ENCODE measurements around the gene MTRF1L. TPM values are rescaled to one million over a fixed set of nuclear protein-coding genes. Genes with fewer than 3 reads are reported as not detected.

The MTRF1L gene, protein sequence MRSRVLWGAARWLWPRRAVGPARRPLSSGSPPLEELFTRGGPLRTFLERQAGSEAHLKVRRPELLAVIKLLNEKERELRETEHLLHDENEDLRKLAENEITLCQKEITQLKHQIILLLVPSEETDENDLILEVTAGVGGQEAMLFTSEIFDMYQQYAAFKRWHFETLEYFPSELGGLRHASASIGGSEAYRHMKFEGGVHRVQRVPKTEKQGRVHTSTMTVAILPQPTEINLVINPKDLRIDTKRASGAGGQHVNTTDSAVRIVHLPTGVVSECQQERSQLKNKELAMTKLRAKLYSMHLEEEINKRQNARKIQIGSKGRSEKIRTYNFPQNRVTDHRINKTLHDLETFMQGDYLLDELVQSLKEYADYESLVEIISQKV
- 13.5 and 15.1 TPM in 2 replicates for total RNA-seq

DNA sequence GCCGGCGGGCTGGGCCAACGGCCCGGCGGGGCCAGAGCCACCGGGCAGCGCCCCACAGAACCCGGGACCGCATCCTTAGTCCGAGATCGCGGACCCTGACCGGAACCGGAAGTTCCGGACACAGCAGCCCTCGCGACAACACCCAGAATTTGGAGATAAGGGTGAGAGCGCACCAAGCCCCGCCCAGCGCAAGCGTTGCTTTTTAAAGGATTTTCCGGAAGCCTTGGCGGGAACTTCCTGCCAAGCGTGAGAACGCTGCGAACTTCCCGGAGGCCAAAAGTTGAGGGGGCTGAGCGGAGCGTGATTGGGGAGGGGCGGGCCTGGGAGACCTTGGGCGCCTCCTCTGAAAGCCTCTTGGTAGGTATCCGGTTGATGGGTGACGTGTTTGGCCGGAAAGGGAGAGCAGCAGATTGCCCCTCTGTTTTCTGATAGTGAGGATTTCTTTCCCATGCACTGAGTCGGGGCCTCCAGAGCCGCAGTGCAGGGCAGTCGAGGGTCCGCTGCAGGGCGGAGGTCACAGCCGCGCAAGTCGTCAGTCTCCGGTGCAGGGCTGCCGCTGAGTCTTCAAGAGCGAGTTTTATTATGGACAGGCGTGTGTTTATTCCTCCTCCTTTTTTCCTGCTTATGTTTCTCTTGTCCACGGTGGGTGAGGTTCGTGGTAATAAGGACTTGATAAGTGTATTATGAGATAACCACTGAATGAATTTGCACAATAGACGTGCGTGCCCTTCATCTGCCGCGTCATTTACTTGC is at the start of gene MTRF1L:
TSS of gene MTRF1L (minus strand) at position 97 of the 753 bp plus-strand sequence. CDS start at position 73, 24 bp downstream.
- DNase-seq (ENCODE audit: low read depth in 2 of 2), result peak; percentile 88 to 96

DNA sequence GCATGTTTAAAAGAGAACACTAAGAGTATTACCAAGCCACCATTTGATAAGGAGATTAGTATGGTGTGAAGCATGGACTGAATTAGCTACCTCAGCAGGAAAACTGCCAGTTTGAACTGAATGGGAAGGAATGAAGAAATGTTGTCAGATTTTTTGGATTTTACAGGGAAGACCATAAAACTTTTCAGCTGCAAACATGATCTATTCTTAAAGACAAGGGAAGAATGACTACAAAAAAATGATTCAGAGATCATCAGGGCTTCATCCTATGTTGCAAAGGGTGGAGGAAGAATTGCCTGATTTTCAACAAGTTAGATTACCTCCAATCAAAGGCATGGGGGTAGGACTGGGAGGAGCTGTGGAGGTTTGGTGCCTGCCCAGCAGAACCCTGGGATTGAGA is 49.3 kb upstream of the MTRF1L start:
- DNase-seq (ENCODE audit: low read depth in 2 of 2), result no peak

DNA sequence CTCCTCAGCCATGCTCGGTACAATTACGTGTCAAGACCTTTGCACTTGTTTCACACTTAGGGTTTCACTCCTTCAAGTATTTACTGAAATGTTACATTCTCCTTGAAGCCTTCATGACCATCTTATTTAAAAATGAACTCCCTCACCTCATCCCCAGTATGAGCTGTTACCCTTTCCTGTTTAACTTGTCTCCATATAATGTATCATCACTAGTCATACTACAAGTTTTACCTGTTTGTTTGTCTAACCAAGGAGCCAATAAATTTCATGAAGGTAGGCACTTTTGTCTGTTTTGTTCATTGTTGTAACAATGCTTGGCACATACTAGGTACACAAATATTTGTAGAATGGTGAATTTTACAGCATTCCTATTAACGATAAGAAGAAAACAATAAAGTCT is 46.1 kb upstream of the MTRF1L start:
- no peak for DNase-seq (ENCODE audit: low read depth in 2 of 2)

DNA sequence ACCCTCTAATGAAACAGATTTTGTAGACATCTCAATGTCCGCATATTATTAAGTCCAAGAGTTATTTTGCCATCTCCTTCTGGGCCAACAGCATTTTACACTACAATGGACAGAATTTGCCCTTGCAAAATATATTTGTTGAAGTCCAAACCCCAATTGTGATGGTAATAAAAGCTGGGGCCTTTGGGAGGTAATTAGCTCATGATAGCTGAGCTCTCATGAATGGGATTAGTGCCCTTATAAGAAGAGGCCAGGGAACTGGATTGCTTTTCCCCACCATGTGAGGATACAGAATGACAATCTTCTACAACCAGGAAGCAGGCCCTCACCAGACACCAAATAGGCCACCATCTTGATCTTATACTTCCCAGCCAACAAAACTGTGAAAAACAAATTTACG is 44.9 kb upstream of the MTRF1L start:
- no peak for DNase-seq (ENCODE audit: low read depth in 2 of 2)

DNA sequence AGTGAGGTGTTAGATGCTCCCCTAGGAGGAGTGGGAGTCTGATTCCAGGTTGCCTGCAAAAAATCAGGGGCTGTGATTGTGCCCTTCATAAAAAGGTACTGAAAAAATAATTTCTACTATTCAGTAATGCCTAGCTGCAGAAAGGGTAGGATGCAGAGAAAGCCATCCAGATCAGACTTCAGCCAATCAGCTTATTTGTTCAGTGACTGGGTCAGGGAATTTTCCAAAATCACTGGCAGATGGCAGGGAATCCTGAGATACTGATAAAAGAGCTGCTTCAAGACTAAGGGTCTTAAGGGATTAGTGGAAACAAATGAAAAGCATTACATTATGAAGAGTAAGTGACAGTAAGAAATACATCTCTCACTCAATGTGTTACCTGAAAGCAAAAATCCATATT is 42.8 kb upstream of the MTRF1L start:
- DNase-seq (ENCODE audit: low read depth in 2 of 2), result no peak

DNA sequence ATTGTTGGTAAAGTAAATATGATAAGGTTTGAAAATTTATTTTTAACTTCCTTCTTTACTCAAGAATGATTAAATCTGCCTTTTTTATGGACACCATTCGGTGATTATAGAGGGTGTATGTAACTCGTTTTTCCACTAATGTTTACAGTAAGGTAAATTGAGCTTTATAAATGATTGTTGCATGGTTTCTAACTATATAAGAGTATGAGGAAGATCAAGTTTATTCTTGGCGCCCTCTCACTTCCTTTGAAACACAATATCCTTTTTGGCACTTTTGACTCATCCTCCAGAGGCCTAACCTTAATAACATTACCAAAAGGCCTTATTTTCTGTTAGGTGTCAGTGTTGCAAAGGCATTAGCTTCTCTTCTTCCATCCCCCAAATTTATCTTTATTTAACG is 41.8 kb upstream of the MTRF1L start:
- peak in 1 of 2 donors; percentile 53 for DNase-seq (ENCODE audit: low read depth in 2 of 2)

DNA sequence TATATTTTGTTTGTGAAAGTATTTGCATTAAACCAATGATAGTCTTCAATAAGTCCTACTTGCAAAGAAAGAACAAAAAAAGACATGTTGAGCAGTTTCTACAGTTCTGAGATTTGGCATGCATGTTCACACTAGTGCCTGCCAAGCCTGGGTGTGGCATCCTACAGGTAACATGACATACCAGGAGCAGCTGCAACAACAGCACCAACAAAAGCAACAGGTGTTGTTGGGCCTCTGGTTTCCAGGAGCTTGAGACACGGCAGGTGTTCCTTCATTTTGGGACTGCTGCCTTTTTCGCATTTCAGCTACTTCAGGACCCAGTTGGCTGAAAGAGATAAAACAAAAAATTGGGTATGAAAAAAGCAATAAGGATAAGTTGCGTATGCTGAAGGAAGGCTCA is 41.2 kb upstream of the MTRF1L start:
- no peak for DNase-seq (ENCODE audit: low read depth in 2 of 2)

DNA sequence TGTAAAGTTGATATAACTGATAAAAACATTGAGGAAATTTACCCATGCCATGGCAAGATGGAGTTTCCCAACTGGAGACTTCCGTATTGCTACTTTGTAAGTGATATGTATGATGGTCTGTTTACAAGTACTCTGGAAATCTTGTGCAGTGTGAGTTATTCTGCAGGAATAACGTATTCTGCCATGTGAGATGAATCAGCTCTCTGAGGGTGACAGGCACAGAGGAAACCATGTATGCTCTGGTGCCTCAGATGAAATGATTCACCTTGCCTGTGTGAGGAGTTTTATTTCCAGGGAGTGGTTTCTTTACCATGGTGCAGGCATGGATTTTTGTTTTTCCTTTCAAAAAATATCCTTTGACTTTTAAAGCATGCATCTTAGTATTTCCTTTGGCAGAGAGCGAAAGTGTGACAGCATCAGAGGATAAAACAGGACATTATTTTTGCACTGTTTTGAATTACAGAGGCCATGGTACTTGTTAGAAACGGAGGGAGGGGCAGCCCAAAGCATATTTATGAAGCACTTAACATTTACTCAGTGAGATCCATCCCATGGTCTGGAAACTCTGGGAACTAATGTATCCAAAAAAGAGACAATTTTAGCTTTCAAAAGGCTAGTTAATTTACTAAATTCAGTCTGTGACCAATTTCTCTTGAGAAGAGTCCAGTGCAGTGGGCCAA is 36.0 kb upstream of the MTRF1L start:
- peak in 1 of 2 donors; percentile 10 for DNase-seq (ENCODE audit: low read depth in 2 of 2)

DNA sequence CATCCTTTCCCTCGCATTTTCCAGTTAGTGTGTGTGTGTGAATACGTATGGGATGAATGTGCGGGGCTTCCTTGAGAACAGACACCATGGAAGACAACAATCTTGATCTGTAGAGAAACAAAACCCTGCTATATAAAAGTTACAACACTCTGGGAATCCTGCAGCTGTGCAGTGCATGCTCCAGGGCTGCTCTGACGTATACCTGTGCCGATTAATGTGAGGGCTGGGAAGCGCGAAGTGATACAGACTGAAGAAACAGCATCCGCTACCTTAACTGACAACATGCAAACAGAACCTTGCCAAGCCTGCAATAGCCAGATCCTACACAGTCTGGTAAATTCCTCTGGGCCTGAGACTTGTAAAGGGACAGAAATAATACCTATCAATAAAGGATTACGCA is 31.6 kb upstream of the MTRF1L start:
- DNase-seq (ENCODE audit: low read depth in 2 of 2), result no peak

DNA sequence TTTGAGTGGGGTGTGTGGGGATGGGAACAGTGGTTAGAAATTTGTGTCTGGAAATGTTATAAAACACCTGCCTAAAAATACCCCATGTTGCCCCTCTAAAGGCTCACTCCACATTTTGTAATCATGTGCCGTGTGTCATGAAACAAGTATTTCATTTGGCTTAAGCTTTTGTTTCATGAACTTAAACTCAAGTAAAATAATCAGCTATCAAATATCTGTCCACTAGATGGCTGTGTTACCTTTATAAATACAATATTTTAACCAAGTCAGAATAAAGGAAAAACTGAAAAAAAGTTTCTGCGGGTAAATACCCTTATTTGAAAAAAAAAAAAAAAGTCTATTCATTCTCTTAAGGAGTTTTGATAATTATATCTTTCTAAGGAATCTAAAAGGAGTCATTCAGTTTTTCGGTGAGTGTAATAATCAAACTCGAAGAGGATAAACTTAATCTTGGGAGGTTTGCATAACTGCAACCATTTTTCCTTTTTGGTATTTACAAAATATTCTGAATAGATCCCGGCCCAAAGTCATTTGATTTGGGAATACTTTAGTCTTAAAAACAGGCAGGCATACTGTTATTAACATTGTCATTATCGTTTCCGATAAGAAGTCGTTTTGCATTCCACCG is 29.9 kb upstream of the MTRF1L start:
- peak; percentile 56 to 74 for DNase-seq (ENCODE audit: low read depth in 2 of 2)

DNA sequence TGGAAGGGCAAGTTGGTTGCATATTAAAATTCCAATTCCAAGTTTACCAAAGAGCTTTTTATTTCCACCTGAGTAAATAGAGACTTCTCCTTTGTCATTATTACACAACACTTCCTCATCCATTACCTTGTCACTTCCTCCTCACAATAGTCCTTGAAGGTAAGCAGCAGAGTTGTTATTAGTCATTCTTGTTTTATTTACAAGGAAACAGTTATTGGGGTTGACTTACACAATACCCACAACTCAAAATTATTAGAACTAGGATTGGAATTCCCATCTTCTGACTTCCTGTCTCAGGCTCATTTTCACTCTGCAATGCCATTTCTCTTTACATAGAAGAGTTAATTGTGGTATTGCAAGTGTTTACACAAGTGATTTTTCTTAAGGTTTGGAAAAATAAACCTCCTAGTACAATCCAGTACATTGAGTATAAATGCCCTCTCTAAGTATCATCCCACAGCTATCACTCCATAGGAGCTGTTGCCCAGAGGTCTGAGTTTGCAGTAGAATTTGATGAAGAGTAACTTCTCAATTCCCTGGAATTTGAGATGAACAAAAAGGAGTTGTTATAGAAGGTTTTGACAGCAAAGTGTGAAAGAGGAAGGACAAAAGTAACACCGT is 28.9 kb upstream of the MTRF1L start:
- DNase-seq (ENCODE audit: low read depth in 2 of 2), result peak in 1 of 2 donors; percentile 8

DNA sequence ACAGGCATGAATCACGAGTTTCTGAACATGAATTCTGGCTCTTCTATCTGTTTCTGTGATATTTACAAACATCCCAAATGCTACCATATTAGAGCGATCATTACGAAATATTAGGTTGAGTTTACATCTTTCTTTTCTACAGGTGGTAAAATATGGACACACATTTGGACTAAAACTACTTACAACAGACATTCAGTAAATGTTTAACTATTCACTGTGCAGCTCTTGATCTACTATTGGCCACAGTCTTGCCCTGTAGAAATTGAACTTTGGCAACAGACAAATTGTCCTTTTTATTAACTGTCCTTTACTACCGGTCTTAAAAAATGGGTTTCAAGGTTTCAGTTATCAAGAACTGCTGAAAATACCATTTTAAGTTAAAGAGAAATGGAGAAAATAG is 26.5 kb upstream of the MTRF1L start:
- no peak for DNase-seq (ENCODE audit: low read depth in 2 of 2)

DNA sequence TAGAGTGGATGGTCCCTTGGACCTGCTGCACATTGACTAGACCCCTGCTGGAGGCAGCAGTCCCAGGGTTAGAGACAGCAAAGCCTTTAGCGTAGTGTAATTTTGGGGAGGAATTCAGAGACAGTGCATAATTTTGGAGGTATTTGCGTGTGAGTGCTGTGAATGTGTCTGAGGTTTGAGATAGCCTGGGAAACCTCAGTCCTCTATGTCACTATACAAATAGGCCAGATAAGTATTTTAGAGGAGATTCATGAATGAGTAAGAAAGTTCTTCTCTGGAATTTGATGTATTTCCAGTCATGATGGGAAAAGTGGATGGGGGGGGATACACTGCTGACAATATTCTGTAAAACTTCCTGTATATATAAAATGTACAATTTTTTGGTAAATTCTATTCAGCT is 25.8 kb upstream of the MTRF1L start:
- DNase-seq (ENCODE audit: low read depth in 2 of 2), result no peak

DNA sequence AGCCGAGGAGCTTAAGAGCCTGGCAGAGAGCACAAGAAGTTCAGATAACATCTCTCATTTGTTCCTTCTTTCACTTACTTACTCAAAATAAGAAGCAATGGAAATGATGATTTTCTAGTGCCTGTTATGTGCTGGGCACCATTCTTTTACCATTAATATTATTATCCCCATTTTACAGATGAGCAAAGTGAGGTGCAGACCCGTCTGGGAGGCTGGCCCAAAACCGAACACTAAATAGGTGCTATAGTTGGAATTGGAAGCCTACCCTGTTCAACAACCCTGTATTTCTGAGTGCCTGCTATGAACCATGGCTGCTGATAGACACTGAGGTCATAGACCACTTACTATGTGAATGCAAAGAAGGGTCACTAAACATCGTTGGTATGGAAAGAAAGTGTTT is 25.0 kb upstream of the MTRF1L start:
- no peak for DNase-seq (ENCODE audit: low read depth in 2 of 2)

DNA sequence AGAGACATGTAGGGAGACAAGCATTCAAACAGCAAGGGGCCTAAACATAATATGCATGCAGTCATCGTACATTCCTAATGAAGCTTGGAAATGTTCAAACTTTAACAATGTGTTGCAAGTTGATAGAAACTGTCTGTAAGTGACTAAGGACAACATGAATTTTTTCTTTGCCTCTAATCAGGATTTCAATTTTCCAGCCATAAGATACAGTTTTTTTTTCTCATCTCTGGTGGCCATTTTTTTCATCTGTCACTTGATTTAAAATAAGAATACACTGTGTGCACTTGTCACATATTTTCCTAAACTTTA is 22.2 kb upstream of the MTRF1L start:
- no peak for DNase-seq (ENCODE audit: low read depth in 2 of 2)

DNA sequence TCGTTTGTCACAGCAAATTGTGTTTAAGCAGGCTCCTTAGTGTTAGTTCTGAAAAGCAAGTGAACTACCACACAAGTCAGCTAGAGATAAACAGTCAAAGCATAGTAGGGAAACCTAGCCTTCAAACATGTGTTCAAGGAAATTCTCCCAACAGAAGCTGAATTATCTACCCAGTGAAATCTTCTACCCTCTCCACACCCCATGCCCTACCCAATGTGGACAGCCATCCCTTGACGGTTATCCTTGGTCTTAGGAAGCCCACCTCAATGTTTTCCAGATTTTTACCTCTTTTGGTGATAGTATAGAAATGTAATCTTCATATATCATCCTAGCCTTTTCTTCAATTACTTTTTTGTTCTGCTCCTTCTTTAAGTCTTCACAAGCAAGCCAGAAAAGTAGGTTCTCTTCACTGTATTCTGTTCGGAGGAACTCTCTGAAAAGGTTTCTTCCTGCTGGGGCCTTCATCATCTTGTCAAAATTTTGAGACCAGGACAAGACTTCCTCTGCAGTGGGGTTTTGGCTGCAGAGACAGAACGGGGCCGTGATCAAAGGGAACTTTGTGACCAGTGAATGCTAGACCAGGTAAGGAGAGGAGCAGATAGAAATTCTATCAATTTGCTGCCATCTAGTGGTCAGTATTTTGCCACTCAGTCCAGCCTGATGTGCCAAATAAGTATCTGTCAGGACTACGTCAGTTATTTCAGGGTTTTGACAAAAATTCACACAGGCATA is 21.6 kb upstream of the MTRF1L start:
- peak; percentile 64 to 80 for DNase-seq (ENCODE audit: low read depth in 2 of 2)

DNA sequence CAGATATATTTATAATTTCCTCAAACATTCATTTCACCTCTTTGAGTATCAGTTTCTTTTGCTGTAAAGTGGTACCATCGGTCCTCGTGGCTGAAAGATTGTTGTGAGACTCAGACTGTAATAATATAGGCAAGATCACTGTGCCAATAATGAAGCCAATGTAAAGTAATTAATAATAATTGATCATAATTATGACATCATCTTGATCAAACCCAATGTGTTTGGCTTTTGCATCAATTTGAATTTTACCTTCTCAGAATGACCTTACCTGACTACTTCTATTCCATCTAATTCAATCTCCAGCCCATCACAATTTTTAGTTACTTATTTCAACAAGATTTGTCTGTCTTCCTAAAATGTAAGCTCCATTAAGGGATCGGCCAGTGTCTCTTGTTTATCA is 15.8 kb upstream of the MTRF1L start:
- DNase-seq (ENCODE audit: low read depth in 2 of 2), result no peak

DNA sequence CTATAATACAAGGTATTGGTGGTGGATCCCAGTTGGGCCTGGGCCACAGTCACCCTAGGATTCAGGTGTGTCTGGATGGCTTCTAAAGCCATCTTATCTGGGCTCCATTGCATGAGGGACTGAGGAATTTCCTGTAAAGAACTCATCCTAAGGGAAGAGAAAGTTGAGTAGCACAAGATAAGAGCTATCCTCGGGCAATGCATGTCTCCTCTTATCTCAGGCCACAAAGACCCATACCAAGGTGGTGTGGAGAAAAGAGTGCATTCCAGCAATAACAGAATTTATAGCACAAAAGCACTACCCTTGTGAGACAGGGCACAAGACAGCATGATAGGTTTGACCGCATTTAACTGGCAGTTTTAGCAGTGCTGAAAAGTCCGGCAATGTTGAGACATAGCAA is 14.3 kb upstream of the MTRF1L start:
- DNase-seq (ENCODE audit: low read depth in 2 of 2), result no peak

DNA sequence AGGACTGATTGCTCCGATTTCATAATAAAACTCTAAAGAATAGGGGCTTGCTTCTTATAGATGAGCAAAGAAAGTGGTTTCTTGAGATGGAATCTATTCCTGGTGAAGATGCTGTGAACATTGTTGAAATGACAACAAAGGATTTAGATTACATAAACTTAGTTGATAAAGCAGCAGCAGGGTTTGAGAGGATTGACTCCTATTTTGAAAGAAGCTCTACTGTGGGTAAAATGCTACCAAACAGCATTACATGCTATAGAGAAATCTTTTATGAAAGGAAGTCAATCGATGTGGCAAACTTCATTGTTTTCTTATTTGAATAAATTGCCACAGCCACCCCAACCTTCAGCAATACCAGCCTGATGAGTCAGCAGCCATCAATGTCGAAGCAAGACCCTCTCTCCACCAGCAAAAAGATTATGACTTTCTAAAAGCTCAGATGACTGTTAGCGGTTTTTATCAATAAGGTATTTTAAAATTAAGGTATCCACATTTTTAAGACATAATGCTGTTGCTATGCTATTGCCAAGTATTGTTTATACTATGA is 12.7 kb upstream of the MTRF1L start:
- DNase-seq (ENCODE audit: low read depth in 2 of 2), result peak in 1 of 2 donors; percentile 10

DNA sequence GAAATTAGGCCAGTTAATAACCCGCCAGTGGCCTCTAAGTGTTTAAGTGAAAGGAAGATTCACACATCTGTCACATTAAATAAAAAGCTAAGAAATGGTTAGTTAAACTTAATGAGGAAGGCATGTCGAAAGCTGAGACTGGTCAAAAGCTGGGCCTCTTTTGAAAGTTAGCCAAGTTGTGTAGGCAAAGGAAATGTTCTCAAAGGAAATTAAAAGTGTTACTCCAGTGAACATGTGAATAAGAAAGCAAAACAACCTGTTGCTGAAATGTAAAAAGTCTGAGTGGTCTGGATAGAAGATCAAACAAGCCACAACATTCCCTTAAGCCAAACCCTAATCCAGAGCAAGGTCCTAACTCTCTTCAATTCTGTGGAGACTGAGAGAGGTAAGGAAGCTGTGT is 10.9 kb upstream of the MTRF1L start:
- DNase-seq (ENCODE audit: low read depth in 2 of 2), result peak in 1 of 2 donors; percentile 44

DNA sequence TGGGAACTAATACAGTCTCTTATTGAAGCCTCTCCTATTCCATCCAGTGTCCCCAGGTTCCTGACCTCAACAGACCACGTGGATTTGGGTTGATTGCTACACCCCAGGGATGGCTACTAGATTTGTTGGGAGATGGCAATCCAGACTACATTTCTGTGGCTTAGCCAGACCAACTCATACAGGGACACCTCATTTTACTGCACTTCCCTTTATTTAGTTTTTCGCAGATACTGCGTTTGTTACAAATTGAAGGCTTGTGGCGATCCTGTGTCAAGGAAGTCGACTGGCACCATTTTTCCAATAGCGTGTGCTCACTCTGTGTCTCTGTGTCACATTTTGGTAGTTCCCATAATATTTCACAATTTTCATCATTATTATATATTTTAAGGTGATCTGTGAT is 10.3 kb upstream of the MTRF1L start:
- DNase-seq (ENCODE audit: low read depth in 2 of 2), result no peak

Data from dermis microvascular lymphatic vessel endothelial cell (primary cell).